Measurements from ENCODE around the gene FAM193A.
"Not testable (repeated sequence)": the region's sequence is repeated elsewhere in the genome, so short reads cannot be mapped to it uniquely, and the experiment has no call there.

The FAM193A gene

GRCh38 chr4:2515830-2516550 is 20.5 kb upstream of the FAM193A start:
- DNase-seq (ENCODE audit: low read depth in 1 of 2, low spot score in 1 of 2): no peak

DNA sequence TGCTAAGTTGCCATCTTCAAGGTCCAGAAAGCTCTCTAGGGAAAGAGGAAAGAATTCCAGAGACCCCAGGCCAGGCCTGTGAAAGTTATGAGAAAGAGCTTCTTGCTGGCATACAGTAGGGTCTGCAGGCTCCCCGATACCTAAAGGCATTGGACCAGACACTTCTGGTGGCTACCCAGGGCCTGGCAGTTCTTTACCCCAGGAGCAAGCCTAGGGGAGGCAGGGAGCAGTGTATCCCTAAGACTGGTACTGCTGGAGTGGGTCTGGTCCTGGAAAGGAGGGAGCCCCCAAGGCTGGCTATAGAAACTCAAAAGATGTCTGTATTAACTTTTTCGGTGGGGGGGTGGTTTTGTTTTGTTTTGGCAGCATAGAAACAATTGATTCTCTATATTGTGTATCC is 19.8 kb upstream of the FAM193A start:
- no peak for DNase-seq (ENCODE audit: low read depth in 1 of 2, low spot score in 1 of 2)

DNA sequence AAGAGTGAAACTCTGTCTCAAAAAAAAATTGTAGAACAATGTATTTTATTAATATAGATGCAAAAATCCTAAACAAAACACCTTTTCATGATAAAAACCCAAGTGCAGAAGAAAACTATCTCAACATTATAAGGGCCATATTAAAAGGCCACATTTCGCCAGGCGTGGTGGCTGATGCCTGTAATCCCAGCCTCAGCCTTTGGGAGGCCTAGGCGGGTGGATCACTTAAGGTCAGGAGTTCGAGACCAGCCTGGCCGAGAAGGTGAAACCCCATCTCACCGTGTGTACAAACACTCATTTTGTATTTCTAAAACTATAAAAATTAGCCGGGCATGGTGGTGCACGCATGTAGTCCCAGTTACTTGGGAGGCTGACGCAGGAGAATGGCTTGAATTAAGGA is 9.9 kb upstream of the FAM193A start:
- no peak for DNase-seq (ENCODE audit: low read depth in 1 of 2, low spot score in 1 of 2)

- DNase-seq (ENCODE audit: low read depth in 1 of 2, low spot score in 1 of 2): no peak
These were observed 1.5 kb upstream of the FAM193A start for GRCh38 chr4:2534904-2535375.

- DNase-seq (ENCODE audit: low read depth in 1 of 2, low spot score in 1 of 2): peak; percentile 17 to 34
These were observed 863 bp upstream of the FAM193A start for GRCh38 chr4:2535376-2536192.

DNA sequence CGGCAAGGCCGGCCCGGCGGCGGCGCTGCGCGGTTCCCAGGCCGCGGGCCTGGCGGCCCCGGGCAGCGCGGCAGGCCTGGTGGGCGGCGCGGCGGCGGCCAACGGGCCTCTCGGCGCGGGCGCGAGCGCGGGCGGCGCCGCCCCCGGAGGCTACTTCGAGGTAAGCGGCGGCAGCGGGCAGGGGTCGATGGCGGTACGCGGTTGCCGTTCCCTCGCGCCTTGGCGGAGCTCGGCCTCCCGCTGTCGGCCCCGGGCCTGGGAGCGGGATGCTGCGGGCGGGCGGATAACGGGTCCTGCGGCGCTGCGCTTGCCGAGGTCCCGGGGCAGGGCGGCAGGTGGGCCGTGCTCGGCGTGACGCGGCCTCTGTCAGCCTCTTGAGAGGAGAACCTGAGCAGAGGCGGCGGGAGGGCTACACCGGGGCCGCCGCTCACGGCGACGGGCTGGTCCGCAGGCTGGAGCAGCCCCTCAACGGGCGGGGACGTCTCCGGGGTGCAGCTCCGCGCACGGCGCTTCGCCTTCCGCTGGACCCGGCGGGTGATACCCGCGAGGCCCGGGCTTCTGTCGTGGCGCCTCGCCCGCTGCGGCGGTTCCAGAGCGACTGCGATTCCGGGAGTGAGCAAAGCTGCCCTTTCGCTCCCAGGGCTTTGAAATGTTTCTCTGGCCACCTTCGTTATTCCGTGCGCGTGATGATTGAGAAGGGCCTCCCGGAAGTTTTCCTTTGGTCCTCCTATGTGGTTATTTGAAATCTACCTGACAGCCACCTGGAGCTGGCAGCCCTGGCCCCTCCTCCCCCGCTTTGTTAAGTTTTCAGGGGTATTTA is 774 bp downstream of the FAM193A start:
- DNase-seq (ENCODE audit: low read depth in 1 of 2, low spot score in 1 of 2): peak; percentile 28 to 42

DNA sequence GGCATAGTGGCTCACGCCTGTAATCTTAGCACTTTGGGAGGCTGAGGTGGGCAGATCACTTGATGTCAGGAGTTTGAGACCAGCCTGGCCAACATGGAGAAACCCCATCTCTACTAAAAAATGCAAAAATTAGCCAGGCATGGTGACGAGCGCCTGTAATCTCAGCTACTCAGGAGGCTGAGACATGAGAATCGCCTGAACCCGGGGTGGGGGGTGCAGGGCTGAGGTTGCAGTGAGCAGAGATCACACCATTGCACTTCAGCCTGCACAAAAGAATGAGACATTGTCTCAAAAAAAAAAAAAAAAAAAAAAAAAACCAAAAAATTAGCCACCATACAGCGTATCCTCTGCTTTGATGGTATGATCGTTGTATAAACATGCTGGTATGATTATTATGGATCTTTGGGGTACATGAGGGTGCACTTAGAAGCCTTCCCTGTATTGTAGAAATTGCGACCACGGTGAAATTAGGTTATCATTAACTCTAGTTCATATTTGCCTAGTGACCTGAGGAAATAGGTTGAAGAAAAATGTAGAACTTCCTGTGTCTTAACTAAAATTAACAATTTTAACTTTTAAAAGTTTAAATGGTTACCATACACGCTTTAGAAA is 7.2 kb downstream of the FAM193A start:
- DNase-seq (ENCODE audit: low read depth in 1 of 2, low spot score in 1 of 2): not testable (repeated sequence)

- no peak for DNase-seq (ENCODE audit: low read depth in 1 of 2, low spot score in 1 of 2)
These were observed 9.0 kb downstream of the FAM193A start for GRCh38 chr4:2545321-2546013.

DNA sequence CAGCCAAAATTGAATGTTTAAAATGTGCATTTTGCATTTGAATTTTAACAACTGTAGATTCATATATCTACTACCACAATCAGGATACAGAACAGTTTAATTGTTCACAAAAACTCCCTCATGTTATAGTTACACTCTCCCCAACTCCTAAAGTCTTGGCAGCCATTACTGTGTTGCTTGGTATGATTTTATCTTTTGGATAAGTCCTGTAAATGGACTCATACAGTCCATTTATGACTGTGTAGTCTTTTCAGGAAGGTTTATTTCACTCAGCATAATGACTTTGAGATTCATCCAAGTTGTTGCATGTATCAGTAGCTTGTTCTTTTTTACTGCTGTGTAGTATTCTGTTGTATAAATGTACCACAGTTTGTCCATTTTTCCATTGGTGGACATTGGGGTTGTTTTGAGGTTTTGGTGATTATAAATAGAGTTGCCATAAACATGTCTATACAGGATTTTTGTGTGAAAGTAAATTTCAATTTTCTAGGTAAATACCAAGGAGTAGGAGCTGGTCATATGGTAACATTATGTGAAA is 9.9 kb downstream of the FAM193A start:
- DNase-seq (ENCODE audit: low read depth in 1 of 2, low spot score in 1 of 2): no peak

DNA sequence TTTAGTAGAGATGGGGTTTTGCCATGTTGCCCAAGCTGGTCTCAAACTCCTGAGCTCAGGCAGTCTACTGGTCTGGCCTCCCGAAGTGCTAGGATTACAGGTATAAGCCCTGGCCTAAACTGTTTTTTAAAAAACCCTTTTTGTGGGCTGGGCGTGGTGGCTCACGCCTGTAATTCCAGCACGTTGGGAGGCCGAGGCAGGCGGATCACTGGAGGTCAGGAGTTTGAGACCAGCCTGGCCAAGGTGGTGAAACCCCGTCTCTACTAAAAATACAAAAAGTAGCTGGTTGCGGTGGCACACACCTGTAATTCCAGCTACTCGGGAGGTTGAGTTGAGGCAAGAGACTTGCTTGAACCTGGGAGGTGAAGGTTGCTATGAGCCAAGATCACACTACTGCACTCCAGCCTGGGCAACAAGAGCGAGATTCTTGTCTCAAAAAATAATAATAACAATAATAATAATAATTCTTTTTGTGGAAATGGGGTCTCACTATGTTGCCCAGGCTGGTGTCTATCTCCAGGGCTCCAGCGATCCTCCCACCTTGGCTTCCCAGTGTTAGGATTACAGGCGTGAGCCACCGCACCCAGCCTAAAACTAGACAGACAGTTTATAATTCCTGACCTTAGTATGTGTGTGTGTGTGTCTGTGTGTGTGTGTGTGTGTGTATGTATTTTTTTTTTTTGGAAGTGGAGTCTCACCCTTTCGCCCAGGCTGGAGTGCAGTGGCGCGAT is 10.7 kb downstream of the FAM193A start:
- not testable (repeated sequence) for DNase-seq (ENCODE audit: low read depth in 1 of 2, low spot score in 1 of 2)

- no peak for DNase-seq (ENCODE audit: low read depth in 1 of 2, low spot score in 1 of 2)
These were observed 14.7 kb downstream of the FAM193A start for GRCh38 chr4:2551118-2551517.

- DNase-seq (ENCODE audit: low read depth in 1 of 2, low spot score in 1 of 2): no peak
These were observed 16.4 kb downstream of the FAM193A start for GRCh38 chr4:2552806-2553205.

DNA sequence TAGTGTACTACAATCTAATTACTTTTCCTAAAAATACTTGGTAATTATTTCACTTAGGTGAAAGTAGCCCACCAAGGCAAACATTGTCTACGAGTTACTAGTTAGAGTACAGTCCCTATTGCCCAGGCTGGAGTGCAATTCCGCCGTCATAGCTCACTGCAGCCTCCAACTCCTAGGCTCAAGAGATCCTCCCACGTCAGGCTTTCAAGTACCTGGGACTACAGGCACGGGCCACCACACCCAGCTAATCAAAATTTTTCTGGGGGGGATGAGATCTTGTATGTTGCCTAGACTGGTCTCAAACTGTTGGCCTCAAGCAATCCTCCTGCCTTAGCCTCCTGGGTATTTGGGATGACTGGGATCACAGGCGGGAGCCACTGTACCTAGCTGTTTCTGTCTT is 21.9 kb downstream of the FAM193A start:
- no peak for DNase-seq (ENCODE audit: low read depth in 1 of 2, low spot score in 1 of 2)

GRCh38 chr4:2560167-2560566 is 23.7 kb downstream of the FAM193A start:
- DNase-seq (ENCODE audit: low read depth in 1 of 2, low spot score in 1 of 2): no peak

DNA sequence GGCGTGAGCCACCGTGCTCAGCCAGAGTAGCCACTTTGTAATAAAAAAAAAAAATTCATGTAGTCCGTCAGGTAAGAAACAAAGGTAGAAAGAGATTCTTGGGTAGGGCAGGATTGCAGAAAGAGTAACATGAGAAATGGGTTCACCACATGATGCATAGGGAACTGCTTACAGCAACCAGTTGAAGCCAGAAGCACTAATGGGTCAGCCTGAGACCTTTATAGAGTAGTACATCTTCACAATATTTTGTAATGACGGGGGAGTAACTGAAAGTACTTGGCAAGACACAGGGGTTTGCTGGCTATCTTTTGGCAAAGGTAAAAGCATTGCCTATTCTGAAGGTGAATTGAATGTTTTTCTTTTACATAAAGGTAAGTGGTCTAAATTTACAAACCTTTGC is 29.1 kb downstream of the FAM193A start:
- no peak for DNase-seq (ENCODE audit: low read depth in 1 of 2, low spot score in 1 of 2)

DNA sequence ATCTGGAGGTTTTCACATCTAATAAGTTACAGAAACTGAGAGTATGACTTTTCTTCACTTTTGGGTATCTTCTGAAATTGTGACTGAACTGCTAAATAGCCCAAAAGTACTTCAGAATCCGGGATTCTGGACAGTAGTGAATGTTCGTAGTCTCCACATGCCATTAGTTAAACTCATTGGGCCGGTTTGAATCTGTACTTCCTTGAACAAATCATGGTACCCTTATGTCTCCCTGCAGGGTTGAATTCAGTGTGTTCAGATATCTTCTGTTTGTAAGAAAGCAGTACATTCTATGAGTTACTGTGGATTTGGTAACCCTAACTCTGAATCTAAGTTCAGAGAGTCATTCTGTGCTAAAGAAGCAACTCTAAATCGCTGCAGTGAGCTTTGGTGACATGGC is 33.6 kb downstream of the FAM193A start:
- DNase-seq (ENCODE audit: low read depth in 1 of 2, low spot score in 1 of 2): no peak

DNA sequence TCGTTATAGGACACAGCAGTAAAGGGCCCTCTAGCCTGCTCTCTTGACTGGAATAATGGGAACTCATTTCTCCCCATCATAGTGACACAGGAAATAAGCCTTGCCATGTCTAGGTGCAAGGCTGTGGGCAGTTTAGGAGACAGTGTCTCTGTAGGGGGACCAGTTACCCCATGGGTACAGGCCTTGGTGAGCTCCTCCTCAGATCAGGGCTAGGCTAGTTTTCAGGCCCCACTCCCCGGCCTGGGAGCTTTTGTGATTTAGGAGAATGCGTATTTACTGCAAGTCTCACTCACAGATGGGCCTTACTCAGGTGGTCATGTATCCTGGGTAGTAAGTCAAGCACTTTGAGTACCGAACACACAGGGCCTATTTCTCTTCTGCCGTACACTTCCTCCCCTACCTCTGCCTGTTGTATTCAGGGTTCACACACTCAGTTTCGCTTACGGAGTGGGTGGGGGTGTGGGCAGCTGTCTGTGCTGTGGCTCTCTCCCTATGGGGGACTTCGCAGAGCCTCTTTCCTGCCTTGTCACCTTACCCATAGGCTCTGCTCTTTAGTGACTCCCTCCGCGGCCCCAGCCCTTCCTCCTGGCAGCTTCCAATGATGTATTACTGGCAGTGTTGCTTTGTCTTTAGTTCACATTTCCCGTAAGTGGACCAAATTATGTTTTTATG is 34.2 kb downstream of the FAM193A start:
- peak; percentile 17 to 22 for DNase-seq (ENCODE audit: low read depth in 1 of 2, low spot score in 1 of 2)

GRCh38 chr4:2572076-2572475 is 35.6 kb downstream of the FAM193A start:
- DNase-seq (ENCODE audit: low read depth in 1 of 2, low spot score in 1 of 2): no peak

GRCh38 chr4:2572866-2573265 is 36.4 kb downstream of the FAM193A start:
- DNase-seq (ENCODE audit: low read depth in 1 of 2, low spot score in 1 of 2): no peak
